Upper lobe of left lung (tissue), 6 donors: Measurements from ENCODE around the gene UBASH3A. TPM values are rescaled to one million over a fixed set of nuclear protein-coding genes. Genes with fewer than 3 reads are reported as not detected.

Experiments
- ATAC-seq, 2 donors: fragments of 200-7000 bp; cut with Tn5 transposase; one replicate each; pipeline ENCODE4 v1.9.1; 2022; ENCODE audit warnings: mild to moderate bottlenecking in 2 of 2, moderate library complexity in 2 of 2; ENCODE audit not compliant: low FRiP score in 2 of 2
- DNase-seq, 2 donors: peaks; one replicate each; pipeline ENCODE4 v3.0.0-alpha.2; 2019 to 2020
- H3K27ac ChIP-seq, 4 donors: fragments of 200-600 bp; sonication (generic); one replicate each; pipeline ENCODE4 v1.5.1; 2016 to 2019
- H3K27me3 ChIP-seq, 4 donors: fragments of 200-600 bp; sonication (generic); one replicate each; pipeline ENCODE4 v1.5.1; 2017 to 2019
- H3K36me3 ChIP-seq, 4 donors: fragments of 200-600 bp; sonication (generic); one replicate each; pipeline ENCODE4 v1.5.1; 2016 to 2019
- H3K4me1 ChIP-seq, 4 donors: fragments of 200-600 bp; sonication (generic); one replicate each; pipeline ENCODE4 v1.5.1; 2018 to 2019
- H3K4me3 ChIP-seq, 4 donors: fragments of 200-600 bp; sonication (generic); one replicate each; pipeline ENCODE4 v1.5.1; 2017 to 2019; ENCODE audit warnings: mild to moderate bottlenecking in 2 of 4, moderate library complexity in 1 of 4
- H3K9me3 ChIP-seq, 4 donors: fragments of 200-600 bp; sonication (generic); one replicate each; pipeline ENCODE4 v1.5.1; 2018 to 2019
- CTCF ChIP-seq, 6 experiments: fragments of 450-650 bp in 4 of 6; fragments of 200-600 bp in 2 of 6; sonication (generic) in 2 of 6; IDR thresholded peaks; one replicate each; pipeline ENCODE4 v1.5.1; 2016 to 2019; ENCODE audit warnings: antibody characterized with exemption in 6 of 6
- EP300 ChIP-seq, 4 donors: sonication (generic); formaldehyde crosslinking; IDR thresholded peaks; one replicate each; pipeline ENCODE4 v1.5.1; 2017; ENCODE audit warnings: antibody characterized with exemption in 4 of 4, control low read depth in 2 of 4
- POLR2A ChIP-seq, 4 donors: fragments of 450-650 bp; IDR thresholded peaks; one replicate each; pipeline ENCODE4 v1.5.1; 2016 to 2017; ENCODE audit warnings: antibody characterized with exemption in 4 of 4, mild to moderate bottlenecking in 2 of 4
- POLR2AphosphoS5 ChIP-seq, 2 donors: sonication (generic); formaldehyde crosslinking; IDR thresholded peaks; one replicate each; pipeline ENCODE4 v1.5.1; 2017; ENCODE audit warnings: antibody characterized with exemption in 2 of 2
- WGBS, 2 donors: methylation state at CpG; one replicate each; pipeline ENCODE4 v1.1.5; 2017 to 2018; 5-methylcytosine and 5-hydroxymethylcytosine counted together
- total RNA-seq, 6 donors: library from RNA; depleted of rRNA in 4 of 6; stranded (reverse); fragments of >200 nt in 4 of 6; gene quantifications; one replicate each; pipeline versions ENCODE4 v1.1.0 to v1.2.1, GENCODE V29; 2016 to 2021
- donor health status: DM: no; HTN: no; CAD: no; lungs with moderate emphysema.
- donor health status: DM: no; HTN: yes; CAD: no; lungs with severe emphysema.

Gene UBASH3A
- total RNA-seq, 6 donors from 2014 or later = 1.4 to 7.3 (median 2.9) TPM; not detected in 1

- no peaks in the 10 kb centered on the region for H3K27me3 ChIP-seq
- H3K4me3 ChIP-seq = no peak overlapping the region
- no peaks in the 10 kb centered on the region for H3K36me3 ChIP-seq
- 77 to 90% methylated on average over 6 of the region's 6 CpGs for WGBS, 2 donors
- H3K9me3 ChIP-seq = peaks cover 0 to 10% (median 0%) of the 10 kb centered on the region in 4 donors
- ATAC-seq (no peak), DNase-seq (no peak)
- peaks cover 0 to 8% (median 2%) of the 10 kb centered on the region in 4 donors for H3K4me1 ChIP-seq
- no peak overlapping the region for H3K27ac ChIP-seq
- TF ChIP-seq EP300 (IDR thresholded peaks at IDR 0.05) (no peak), POLR2A (IDR thresholded peaks at IDR 0.05) (no peak), POLR2AphosphoS5 (IDR thresholded peaks at IDR 0.05) (no peak), CTCF (IDR thresholded peaks at IDR 0.05) (no peak)
Measured at GRCh38 chr21:42383331-42383730, 20.4 kb upstream of the UBASH3A start.

GRCh38 chr21:42384156-42384945, 19.4 kb upstream of the UBASH3A start:
- Histone ChIP-seq H3K27ac (no peak overlapping the region), H3K27me3 (no peaks in the 10 kb centered on the region), H3K36me3 (no peaks in the 10 kb centered on the region), H3K4me1 (peaks cover 0 to 10% (median 7%) of the 10 kb centered on the region in 4 donors), H3K4me3 (no peak overlapping the region), H3K9me3 (peaks cover 0 to 10% (median 0%) of the 10 kb centered on the region in 4 donors)
- TF ChIP-seq POLR2A (IDR thresholded peaks at IDR 0.05) (no peak), EP300 (IDR thresholded peaks at IDR 0.05) (no peak), CTCF (IDR thresholded peaks at IDR 0.05) (no peak), POLR2AphosphoS5 (IDR thresholded peaks at IDR 0.05) (no peak)
- WGBS, 2 donors = 76 to 77% methylated on average over 8 of the region's 8 CpGs
- no peak for DNase-seq
- no peak for ATAC-seq

- H3K9me3 ChIP-seq = peaks cover 0 to 10% (median 0%) of the 10 kb centered on the region in 4 donors
- DNase-seq (peak in 1 of 2 donors; percentile 33), ATAC-seq (no peak)
- 78 to 87% methylated on average over 2 of the region's 2 CpGs for WGBS, 2 donors
- no peak overlapping the region for H3K4me3 ChIP-seq
- no peaks in the 10 kb centered on the region for H3K36me3 ChIP-seq
- no peak overlapping the region for H3K27ac ChIP-seq
- TF ChIP-seq POLR2AphosphoS5 (IDR thresholded peaks at IDR 0.05) (no peak), EP300 (IDR thresholded peaks at IDR 0.05) (no peak), POLR2A (IDR thresholded peaks at IDR 0.05) (no peak), CTCF (IDR thresholded peaks at IDR 0.05) (no peak)
- peaks cover 0 to 11% (median 8%) of the 10 kb centered on the region in 4 donors for H3K4me1 ChIP-seq
- H3K27me3 ChIP-seq = no peaks in the 10 kb centered on the region
Measured at GRCh38 chr21:42384989-42385388, 18.7 kb upstream of the UBASH3A start.

- Histone ChIP-seq H3K4me3 (no peak overlapping the region), H3K27ac (no peak overlapping the region), H3K9me3 (peaks cover 0 to 10% (median 0%) of the 10 kb centered on the region in 4 donors), H3K27me3 (no peaks in the 10 kb centered on the region), H3K4me1 (peaks cover 0 to 11% (median 8%) of the 10 kb centered on the region in 4 donors), H3K36me3 (no peaks in the 10 kb centered on the region)
- TF ChIP-seq POLR2A (IDR thresholded peaks at IDR 0.05) (no peak), EP300 (IDR thresholded peaks at IDR 0.05) (no peak), POLR2AphosphoS5 (IDR thresholded peaks at IDR 0.05) (no peak), CTCF (IDR thresholded peaks at IDR 0.05) (no peak)
- 97 to 100% methylated on average over 5 of the region's 5 CpGs for WGBS, 2 donors
- ATAC-seq (no peak), DNase-seq (no peak)
Measured at GRCh38 chr21:42385619-42386018, 18.1 kb upstream of the UBASH3A start.
